Islet precursor cell (in vitro differentiated cells): ENCODE results near the gene ALDOA.
A peak's percentile ranks its signal among the peaks of the same experiment; 100 is the strongest.

Experiments used
- DNase-seq: peaks from one replicate; pipeline ENCODE4 v3.0.0-alpha.2; 2018

ALDOA gene

DNA sequence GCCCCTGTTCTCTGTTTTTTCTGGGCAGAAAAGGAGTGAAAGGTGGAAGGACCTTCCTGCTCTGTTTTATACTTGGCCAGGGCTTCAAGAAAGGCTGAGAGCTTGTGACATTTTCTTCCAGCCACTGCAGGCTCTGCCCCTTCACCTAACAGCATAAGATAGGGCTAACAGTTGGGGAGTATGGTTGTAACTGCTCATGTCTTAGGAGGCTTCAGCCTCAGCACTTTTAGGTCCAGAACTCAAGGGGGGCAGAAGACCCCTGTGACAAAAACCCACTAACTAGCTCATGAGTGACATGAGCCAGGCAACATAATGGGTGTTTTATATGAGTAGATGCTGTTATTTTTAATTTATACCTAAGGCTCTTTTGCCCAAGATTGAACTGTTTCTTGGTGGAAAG, 4.9 kb downstream of the ALDOA start:
- no peak for DNase-seq

DNA sequence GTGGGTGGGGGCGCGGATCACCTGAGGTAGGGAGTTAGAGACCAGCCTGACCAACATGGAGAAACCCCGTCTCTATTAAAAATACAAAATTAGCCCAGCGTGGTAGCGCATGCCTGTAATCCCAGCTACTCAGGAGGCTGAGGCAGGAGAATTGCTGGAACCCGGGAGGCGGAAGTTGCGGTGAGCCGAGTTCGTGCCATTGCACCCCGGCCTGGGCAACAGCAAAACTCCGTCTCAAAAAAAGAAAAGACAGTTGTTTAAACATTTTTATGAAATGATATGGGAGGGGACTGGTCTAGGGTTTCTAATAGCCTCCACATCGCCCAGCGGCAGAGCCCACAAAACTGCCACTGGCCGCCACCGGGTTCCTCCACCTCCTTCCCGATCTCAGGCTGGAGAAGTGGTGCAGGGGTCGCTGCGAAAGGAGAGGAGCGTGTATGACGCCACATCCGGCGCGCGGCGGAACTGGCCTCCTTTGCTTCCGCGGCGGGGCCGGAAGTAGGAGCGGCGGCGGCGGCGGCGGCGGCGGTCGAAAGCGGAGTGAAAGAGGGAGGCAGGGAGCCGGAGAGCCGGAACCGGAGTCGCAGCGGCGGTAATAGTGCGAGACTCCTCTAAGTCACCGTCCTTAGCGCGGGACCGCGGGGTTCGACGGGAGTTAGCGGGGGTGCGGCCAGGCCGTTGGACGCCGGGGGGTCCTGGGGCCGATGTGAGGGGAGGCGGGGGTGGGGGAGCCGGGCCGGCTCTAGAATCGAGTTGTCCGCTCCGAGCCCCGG, 10.1 kb downstream of the ALDOA start, which contains the start of gene PPP4C:
Gene PPP4C, plus strand, starts transcription at position 492 of the 773 bp plus-strand sequence. CDS start 384 bp downstream, outside the sequence.
- peak; percentile 94 for DNase-seq

DNA sequence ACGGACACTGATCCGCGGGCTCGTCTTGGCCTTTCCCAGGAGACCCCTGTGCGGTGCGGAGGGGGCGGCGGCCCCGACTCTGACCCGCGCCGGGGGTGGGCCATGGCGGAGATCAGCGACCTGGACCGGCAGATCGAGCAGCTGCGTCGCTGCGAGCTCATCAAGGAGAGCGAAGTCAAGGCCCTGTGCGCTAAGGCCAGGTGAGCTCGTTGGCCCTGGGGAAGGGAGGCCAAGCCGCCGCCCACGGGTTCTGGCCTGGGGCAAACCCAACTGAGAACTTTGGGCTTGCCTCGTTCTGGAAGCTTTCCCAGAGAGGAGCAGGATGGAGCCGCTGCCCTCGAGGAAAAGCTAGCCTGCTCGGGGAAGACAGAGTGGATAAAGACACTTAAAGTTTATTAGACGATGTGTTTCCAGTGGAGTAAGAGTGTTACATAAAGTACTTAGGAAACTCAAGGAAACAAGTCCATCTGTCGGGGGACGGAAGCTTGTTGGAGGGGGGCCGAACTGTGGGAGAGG, 10.8 kb downstream of the ALDOA start:
- DNase-seq = no peak

DNA sequence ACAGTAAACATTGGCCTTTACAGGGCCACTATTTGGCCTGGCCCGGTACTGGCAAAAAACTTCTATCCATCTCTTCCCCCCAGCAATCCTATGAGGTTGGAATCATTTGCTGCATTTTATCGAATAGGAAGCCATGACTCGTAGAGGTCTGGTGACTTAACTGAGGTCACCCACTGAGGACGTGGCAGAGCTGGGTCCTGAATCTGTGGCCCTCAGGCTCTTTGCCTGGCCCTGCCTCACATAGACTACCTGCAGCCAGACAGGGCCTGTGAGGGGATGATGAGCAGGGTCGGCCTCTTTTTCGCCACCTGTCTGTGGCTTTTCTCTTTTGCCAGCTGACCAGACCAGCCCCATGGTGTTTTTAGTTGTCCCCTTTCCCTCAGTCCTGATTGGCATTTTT, 12.1 kb downstream of the ALDOA start:
- no peak for DNase-seq

DNA sequence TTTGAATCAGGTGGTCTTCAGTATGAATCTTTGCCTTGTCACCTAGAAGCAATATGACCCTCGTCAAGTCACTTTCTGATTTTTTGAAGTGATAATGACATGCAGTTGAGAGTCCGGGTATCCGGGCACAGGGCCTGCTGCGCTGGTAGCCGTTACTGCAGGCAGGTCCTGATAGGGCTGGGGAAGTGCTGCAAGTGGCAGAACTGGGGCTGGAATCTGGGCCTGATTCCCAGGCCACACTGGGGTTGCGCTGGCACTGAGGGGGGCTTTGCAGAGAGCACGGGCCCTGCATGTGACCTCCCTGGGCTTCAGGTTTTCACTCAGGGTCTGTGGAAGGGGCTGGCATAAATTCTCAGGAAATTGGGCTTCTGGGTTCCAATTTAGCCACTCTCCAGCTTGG, 13.2 kb downstream of the ALDOA start:
- DNase-seq = no peak

DNA sequence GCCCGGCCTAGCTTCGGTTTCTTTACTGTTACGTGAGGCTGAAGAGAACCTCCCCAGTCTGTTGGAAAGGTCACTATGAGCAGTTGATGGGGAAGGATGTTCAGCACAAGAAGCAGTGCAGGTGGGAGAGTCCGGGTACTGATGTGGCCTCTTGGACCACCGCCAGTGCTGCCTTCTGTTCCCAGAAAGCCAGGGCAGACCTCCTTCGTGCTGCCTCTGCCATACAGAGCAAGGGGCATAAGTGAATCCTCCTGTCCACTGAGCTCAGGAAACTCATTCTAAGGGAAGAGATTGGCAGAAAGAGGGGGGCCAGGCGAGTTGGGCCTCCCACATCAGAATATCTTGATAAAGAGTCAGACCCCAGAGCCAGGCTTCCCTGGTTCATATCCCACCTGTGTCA, 13.9 kb downstream of the ALDOA start:
- DNase-seq = no peak

DNA sequence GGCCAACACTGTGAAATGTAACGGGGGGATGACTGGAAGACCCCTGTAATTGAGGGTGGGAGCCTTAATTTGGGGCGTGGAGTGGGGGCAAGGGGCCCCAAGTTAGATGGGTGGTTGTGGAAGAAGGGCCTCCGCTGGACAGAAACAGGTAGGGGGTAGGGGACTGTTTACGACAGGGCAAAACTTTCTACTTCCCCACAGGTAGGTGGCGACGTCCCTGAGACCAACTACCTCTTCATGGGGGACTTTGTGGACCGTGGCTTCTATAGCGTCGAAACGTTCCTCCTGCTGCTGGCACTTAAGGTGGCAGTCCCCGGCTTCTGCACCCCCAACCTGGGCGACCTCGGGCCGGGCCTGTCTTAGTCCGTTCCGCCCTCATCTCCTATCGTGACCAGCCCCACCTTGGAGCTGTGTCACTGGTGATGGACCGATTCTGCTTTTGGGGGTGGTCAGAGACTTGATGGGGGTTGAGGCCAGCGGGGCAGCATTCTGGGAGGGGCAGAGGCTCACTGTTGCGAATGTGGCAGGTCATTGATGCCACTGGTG, 17.1 kb downstream of the ALDOA start:
- no peak for DNase-seq

DNA sequence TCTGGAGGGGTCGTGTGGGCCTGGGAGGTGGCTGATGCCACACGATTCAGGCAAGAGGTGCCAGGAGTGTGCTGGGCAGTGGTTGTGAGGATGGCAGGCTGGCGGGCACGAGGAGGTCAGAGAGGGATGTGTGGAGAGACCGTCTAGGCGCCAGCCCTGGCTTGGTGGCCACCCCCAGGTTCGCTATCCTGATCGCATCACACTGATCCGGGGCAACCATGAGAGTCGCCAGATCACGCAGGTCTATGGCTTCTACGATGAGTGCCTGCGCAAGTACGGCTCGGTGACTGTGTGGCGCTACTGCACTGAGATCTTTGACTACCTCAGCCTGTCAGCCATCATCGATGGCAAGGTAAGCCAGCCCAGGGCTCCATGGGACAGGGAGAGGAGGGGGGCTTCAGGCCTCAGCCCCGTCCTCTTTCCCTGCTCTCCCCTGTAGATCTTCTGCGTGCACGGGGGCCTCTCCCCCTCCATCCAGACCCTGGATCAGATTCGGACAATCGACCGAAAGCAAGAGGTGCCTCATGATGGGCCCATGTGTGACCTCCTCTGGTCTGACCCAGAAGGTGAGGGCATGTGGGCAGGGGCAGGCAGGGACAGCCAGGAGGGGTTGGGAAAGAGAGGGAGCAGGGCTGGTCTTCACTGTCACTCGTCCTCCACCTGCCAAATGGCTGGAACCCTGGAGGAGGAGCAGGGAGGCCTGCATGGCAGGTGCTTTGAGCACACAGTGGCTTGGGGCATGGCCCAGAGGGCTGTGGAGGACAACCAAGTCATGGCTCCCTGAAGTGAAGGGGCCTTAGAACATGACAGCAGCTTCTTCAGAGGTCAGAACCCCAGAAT, 17.9 kb downstream of the ALDOA start:
- no peak for DNase-seq

DNA sequence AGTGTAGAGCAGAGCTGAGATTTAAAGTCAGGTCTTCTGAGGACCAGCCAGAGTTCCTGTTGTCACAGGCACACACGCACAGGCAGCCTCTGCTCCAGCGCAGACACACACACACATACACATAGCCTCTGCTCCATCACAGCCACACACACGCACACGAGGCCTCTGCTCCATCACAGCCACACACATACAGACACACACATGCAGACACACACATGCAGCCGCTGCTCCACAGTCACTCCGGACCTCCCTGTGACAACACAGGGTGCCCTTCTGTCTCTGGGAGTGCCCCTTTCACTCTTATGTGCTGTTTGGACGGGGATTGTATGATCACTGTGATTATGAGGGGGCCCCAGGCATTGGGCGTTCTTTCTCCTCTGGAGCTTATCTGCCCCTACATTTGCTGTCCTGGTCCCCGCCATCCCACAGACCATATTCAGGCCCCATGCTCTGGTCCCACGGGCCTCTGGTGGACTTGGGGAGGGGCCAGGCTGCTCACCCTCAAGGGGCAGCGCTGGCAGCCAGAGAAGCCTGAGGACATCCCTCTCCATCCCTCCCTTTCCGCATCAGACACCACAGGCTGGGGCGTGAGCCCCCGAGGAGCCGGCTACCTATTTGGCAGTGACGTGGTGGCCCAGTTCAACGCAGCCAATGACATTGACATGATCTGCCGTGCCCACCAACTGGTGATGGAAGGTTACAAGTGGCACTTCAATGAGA, 18.7 kb downstream of the ALDOA start:
- DNase-seq = no peak

DNA sequence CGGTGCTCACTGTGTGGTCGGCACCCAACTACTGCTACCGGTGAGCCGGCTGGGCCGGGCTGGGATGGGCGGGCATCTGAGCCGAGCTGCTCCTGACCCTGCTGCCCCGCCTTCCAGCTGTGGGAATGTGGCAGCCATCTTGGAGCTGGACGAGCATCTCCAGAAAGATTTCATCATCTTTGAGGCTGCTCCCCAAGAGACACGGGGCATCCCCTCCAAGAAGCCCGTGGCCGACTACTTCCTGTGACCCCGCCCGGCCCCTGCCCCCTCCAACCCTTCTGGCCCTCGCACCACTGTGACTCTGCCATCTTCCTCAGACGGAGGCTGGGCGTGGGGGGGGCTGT, 19.2 kb downstream of the ALDOA start:
- DNase-seq = no peak

DNA sequence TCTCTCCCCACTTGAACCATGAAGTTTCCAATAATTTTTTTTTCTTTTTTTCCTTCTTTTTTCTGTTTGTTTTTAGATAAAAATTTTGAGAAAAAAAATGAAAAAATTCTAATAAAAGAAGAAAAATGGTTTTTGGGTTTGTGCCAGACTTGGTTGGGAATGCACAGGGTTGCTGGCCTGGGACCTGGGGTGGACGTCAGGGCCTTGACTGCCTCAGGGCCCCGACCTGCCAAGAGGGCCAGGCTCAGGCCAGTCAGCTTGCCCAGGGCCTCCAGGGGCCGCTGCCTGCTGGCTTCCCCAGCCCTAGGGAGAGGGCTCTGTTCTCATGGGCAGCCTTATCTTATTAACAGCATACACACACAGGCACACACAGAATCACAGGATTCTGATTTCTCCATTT, 19.7 kb downstream of the ALDOA start:
- no peak for DNase-seq

DNA sequence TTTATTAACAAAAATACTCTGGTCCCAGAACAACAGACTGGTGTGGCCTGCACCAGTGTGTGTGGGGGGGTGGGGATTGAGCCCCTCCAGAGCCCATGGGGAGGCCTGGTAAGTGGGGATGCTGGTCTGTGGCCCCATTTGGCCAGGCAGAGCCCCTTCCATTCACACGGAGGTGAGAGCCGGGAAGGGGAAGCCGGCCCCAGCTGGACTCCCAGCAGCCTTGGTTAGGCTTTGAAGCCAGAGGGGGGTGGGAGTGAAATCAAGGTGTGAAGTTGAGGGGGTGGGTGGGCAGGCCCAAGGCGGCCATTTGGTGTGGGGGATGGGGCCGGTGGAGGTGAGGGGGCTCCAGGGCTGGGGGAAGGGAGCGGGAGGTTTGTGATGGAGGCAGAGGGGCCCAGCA, 20.3 kb downstream of the ALDOA start:
- no peak for DNase-seq

DNA sequence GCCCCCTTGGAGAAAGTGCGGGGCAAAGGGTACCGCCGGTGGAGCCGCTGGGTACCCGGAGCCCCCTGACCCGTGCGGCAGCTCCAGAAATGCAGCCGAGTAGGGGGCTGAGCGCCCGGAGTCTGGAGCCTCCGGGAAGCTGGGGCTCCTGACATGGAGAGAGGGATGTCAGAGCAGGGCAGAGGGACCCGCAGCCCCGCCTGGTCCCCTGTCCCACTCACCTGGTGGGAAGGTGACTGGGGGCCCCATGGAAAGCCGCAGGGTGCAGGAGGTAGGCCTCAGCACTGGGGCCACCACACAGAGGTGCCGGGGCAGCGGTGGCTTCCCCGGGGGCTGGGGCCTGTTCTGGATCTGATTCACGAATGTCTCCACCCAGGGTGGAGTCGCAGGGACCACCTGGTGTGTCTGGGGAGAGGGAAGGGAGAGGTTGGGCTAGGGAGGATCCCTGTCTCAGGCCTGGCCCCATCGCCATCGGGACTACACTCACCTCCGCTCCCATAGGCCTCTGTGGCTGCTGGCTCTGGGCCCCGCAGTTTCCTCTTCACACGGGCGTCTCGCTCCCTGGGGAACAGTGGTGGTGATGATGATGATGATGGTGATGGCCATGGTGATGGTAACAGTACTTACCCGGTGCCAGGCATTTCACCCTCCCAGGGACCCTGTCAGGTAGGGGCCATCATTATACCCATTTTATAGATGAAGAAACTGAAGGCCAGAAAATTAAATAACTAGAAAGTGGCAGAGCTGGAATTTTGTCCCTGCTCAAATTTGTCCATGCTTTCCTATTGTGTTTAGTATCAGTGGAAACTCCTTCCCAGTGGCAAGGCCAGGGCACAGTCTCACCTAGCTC, 21.0 kb downstream of the ALDOA start:
- DNase-seq = no peak

DNA sequence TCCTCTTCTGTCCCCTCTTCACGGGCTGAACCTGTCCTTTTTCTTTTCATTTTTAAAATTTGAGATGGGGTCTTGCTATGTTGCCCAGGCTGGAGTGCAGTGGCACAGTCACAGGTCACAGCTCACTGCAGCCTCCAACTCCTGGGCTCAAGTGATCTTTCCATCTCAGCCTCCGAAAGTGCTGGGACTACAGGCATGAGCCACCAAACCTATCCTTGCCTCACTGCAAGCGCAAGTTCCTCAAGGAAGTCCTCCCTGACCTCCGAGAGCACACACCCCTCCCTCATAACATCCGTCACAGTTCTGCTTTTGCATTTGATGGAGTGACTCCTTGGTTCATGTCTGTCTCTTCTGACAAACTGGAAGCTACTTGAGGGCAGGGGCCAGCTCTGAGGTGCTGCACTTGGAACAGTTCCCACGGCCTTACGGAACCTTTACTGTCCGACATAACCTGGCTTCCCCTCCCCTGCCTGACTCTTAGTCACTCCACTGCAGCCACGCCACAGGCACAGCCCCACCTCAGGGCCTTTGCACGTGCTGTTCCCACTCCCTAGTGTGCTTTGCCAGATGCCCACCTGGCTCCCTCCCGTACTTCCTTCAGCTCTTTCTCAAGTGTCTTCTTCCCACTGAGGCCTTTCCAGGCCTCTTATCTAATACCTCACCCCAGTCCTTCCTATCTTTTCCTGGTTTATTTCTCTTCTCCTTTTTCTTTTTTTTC, 21.8 kb downstream of the ALDOA start:
- DNase-seq = no peak

DNA sequence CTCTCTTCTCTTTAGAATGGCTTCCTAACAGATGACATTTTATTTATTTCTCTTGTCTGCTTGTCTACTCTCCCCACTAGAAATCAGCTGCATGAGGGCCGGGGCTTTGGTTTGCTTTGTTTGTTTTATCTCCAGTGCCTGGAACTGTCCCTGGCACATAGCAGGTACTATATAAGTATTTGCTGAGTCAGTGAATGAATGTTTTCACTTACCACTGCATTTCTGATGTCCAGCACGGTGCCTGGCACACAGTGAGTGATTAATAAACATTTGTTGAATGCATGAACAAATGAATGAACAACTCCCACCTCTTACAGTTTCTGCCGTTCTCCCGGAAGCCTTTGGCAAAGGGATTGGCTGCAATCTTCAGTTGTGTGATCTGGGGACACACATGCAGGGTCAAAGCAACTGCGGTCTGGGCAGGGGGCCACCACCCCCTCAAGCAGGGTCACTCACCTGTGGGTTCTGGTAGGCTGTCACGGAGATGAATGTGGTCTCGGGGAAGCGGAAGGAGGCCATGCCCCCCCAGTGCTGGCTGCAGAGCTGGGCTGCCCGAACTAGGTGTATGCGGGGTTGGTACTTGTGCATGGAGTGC, 22.8 kb downstream of the ALDOA start:
- DNase-seq = no peak

DNA sequence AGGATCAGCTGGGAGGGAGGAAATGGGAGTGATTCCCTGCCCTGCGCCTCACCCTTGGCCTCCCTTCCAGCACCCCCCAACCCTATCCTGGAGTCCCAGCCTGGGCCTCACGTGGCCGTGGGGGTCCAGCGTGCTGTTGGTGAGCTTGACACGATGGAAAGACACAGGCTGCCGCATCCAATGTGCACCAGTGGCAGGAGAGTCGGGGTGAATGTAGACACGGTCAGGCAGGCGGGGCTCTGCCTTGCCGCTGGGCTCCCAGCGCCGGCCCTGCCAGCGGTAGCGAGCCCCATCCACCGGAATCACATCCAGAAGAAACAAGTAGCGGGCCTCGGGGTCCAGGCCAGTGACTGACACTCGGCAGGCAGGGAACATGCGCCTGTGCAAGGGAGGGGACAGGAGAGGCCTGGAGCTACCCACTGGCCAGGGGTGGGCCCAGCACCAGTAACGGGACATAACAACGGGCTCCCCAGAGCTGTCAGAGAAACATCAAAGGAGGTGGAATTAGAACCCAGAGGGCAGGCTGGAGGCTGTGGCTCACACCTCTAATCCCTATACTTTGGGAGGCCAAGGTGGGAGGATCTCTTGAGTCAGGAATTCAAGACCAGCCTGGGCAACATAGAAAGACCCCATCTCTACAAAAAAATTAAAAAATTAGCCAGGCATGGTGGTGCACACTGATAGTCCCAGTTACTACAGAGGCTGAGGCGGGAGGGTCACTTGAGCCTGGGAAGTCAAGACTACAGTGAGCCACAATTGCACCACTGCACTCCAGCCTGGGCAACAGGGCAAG, 23.5 kb downstream of the ALDOA start:
- no peak for DNase-seq

DNA sequence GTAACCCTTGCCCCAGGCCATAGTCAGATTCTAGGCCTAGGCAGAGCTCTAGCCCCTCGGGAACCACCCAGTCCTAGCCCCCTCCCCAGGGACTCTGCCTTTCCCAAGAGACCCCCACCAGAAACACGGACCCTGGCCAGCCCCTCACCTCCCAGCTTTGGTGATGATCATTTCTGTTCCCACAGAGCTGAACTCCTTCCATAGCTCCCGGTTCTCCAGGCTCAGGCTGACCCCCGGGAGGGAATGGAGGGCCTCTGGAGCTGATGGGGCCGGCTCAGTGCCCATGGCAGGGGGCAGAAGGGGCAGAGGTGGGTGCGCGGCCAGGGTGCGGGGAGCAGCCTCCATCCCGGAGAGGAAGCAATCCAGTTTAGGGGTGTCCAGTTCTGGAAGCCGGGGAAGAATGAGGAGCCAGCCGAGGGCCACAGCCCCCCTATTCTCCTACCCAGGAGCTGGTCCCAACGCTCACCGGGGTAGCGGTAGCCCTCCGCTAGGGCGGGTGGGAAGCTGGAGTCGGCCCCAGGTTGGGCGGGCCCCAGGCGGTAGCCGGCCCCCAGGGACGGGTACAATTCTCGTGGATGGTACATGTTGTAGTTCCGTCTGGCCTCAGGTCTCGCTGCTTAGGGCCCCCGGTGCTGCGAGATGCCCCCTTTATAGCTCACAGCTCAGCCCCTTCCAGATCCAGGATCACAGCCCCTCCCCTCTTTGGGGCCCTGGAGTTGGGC, 25.2 kb downstream of the ALDOA start:
- DNase-seq = no peak

DNA sequence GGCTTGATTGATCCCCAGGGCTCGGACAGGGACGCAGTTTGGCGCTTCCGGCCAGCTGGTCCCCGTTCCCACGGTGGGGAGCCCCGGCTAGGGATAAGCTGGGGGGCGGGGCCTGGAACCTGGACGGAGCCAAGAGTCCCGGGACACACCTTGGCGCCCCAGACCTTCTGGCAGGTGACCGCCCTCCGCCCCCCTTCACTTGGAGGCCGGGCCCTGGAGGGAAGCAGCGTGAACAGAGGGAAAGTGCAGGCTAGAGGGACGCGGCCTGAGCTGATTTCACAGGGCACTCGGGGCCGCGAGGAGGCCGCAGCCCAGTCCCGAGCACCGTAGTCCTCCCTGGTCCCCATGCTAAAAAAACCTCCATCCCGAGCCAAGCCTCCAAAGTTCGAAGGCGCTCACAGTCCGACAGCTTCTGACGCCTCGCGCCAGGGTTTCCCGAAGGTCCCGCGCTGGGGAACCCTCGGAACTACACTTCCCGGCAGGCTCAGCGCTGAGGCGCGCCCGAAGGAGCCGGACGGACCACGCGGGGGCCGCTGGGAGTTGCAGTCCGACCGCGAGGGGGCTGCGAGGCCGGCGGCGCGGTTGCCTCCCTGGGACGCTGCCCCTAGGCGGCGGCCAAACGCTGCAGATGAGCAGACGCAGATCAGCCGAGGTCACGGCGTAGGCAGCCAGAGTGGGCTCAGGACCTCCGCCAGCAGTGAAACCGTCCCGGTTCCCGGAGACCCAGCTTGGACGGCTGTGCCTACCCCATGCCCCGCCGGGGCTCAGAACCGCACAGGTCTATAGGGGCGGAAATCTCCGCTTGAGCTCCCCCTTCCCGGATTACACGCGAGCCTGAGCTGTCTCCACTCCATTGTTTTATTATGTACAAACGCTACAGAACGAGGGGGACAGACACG, 26.2 kb downstream of the ALDOA start, which contains the start of gene TBX6:
Gene TBX6, minus strand, starts transcription at position 451 of the 899 bp plus-strand sequence. CDS start 731 bp downstream, outside the sequence.
- DNase-seq = peak; percentile 97
